Vagina (tissue), 2 donors: ENCODE measurements around the gene USE1. TPM values are rescaled to one million over a fixed set of nuclear protein-coding genes. Genes with fewer than 3 reads are reported as not detected.

Experiments
- DNase-seq, 2 donors: peaks; one replicate each; pipeline ENCODE4 v3.0.0-alpha.2; 2017; ENCODE audit errors: extremely low spot score in 2 of 2
- H3K27ac ChIP-seq: fragments of 200-600 bp; sonication (generic); one replicate; pipeline ENCODE4 v1.5.1; 2019
- H3K27me3 ChIP-seq: fragments of 200-600 bp; sonication (generic); one replicate; pipeline ENCODE4 v1.5.1; 2019
- H3K36me3 ChIP-seq, 2 donors: fragments of 200-600 bp; sonication (generic); one replicate each; pipeline ENCODE4 v1.5.1; 2017 to 2019
- H3K4me1 ChIP-seq: fragments of 200-600 bp; sonication (generic); one replicate; pipeline ENCODE4 v1.5.1; 2019
- H3K4me3 ChIP-seq, 2 donors: fragments of 200-600 bp; sonication (generic); 1 replicate in 1 of 2; 2 replicates in 1 of 2; pipeline ENCODE4 v1.5.1; 2016 to 2019
- H3K9me3 ChIP-seq: fragments of 200-600 bp; sonication (generic); one replicate; pipeline ENCODE4 v1.5.1; 2019
- POLR2A ChIP-seq, 2 donors: fragments of 450-650 bp; IDR thresholded peaks; one replicate each; pipeline ENCODE4 v1.6.1; 2017; ENCODE audit warnings: antibody characterized with exemption in 2 of 2, mild to moderate bottlenecking in 2 of 2, moderate library complexity in 2 of 2
- POLR2AphosphoS5 ChIP-seq, 2 donors: sonication (generic); formaldehyde crosslinking; IDR thresholded peaks; one replicate each; pipeline ENCODE4 v1.9.0; 2017; ENCODE audit warnings: antibody characterized with exemption in 2 of 2, mild to moderate bottlenecking in 2 of 2, low read depth in 1 of 2; ENCODE audit not compliant: insufficient read depth in 1 of 2
- intact Hi-C: fragments of 100-400 bp; cut with DNase I; formaldehyde crosslinking; loops from one replicate; pipeline ENCODE4 v1.15.1; 2023
- total RNA-seq: library from RNA; depleted of rRNA; stranded (reverse); fragments of >200 nt; gene quantifications from one replicate; pipeline ENCODE4 v1.2.3, GENCODE V29; 2016
- TF ChIP-seq, protein P1 (sequence below), 3 experiments: fragments of 450-650 bp in 2 of 3; fragments of 200-600 bp in 1 of 3; sonication (generic) in 1 of 3; IDR thresholded peaks; one replicate each; pipeline ENCODE4 v1.5.1; 2017 to 2019; ENCODE audit warnings: antibody characterized with exemption in 3 of 3, mild to moderate bottlenecking in 2 of 3, moderate library complexity in 2 of 3

Gene USE1
- total RNA-seq, 1 donor from 2014 or later = 30.9 TPM

DNA sequence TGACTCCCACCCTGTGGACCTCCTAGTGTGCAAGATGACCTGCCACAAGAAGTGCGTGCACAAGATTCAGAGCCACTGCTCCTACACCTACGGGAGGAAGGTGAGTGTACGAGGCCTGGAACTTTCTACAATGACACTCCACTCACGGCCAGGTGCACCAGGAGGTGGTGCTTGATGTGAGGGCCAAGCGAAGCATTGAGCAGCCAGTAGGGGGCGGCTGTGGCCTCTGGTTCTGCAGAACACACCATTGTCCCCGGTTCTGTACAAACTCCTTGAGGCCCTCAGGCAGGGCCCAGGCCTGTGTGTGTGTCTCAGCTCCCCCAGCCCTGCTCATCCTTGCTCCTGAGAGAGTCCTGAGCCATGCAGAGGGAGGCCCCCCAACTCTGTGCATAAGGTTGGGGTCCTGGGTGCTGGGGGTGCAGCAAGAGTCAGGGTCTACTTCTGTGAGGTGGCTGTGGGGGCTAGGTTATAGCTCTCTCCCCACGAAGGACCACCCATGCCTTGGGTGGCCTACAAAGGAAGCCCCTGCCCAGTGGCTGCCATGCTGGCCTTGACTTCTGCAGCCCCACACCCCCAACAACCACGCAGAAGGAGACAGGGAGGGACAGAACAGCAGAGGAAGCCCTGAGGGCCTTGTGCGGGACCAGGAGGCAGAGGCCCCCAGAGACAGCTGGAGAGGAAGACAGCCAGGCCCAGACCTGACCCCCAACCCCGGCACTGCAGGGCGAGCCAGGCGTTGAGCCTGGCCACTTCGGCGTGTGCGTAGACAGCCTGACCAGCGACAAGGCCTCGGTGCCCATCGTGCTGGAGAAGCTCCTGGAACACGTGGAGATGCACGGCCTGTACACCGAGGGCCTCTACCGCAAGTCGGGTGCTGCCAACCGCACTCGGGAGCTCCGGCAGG lies 9.7 kb upstream of the USE1 start:
- peaks cover 8 to 50% of the 10 kb centered on the region in 2 donors for H3K36me3 ChIP-seq

DNA sequence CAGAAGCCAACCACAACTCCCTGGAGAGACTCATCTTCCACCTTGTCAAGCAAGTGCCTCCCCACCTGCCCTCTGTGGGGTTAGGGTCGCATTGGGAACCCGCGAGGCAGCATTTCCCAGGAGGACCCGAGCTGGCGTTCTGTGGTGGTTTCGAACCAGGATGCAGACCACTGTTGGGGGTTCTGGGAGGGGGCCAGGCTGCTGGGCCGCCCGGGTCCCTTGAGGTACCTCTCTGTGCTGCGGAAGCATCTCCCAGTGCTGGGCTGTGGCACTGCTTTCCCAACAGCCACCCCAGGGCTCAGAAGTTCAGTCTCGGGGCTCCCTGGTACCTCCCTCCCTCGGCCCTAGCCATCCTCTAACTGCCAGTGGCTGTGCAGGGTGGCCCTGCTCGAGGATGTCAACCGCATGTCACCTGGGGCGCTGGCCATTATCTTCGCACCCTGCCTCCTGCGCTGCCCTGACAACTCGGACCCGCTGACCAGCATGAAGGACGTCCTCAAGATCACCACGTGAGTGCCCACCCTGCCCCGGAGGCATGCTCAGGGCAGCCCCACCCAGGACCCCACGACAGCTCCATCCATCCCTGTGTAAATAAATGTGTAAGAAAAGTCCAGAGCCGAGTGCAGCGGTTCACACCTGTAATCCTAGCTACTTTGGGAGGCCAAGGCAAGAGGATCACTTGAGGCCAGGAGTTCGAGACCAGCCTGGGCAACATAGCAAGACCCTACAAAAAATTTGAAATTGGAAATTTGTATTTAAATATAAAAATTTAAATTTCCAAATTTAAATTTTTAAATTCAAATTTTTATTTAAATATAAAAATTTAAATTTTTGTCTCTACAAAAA lies 8.2 kb upstream of the USE1 start:
- intact Hi-C loops = loop anchor here (5.0 kb wide), 1 partner anchor 70 kb away; no protein-coding TSS in a partner anchor
- H3K36me3 ChIP-seq = peaks cover 4 to 47% of the 10 kb centered on the region in 2 donors

More for the DNA sequence above, 9.7 kb upstream of the USE1 start:
- Histone ChIP-seq H3K9me3 (no peaks in the 10 kb centered on the region), H3K27ac (no peak overlapping the region), H3K4me1 (no peaks in the 10 kb centered on the region), H3K27me3 (no peaks in the 10 kb centered on the region), H3K4me3 (no peak overlapping the region)
- TF ChIP-seq POLR2A (IDR thresholded peaks at IDR 0.05) (no peak), POLR2AphosphoS5 (IDR thresholded peaks at IDR 0.05; ENCODE audit: insufficient read depth in 1 of 2, low read depth in 1 of 2) (no peak)
- TF ChIP-seq, protein P1, sequence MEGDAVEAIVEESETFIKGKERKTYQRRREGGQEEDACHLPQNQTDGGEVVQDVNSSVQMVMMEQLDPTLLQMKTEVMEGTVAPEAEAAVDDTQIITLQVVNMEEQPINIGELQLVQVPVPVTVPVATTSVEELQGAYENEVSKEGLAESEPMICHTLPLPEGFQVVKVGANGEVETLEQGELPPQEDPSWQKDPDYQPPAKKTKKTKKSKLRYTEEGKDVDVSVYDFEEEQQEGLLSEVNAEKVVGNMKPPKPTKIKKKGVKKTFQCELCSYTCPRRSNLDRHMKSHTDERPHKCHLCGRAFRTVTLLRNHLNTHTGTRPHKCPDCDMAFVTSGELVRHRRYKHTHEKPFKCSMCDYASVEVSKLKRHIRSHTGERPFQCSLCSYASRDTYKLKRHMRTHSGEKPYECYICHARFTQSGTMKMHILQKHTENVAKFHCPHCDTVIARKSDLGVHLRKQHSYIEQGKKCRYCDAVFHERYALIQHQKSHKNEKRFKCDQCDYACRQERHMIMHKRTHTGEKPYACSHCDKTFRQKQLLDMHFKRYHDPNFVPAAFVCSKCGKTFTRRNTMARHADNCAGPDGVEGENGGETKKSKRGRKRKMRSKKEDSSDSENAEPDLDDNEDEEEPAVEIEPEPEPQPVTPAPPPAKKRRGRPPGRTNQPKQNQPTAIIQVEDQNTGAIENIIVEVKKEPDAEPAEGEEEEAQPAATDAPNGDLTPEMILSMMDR (IDR thresholded peaks at IDR 0.05) = peak; percentile 17 to 53 (median 23)
- DNase-seq = no peak
- intact Hi-C loops = loop anchor here (5.0 kb wide), 1 partner anchor 72 kb away; no protein-coding TSS in a partner anchor

DNA sequence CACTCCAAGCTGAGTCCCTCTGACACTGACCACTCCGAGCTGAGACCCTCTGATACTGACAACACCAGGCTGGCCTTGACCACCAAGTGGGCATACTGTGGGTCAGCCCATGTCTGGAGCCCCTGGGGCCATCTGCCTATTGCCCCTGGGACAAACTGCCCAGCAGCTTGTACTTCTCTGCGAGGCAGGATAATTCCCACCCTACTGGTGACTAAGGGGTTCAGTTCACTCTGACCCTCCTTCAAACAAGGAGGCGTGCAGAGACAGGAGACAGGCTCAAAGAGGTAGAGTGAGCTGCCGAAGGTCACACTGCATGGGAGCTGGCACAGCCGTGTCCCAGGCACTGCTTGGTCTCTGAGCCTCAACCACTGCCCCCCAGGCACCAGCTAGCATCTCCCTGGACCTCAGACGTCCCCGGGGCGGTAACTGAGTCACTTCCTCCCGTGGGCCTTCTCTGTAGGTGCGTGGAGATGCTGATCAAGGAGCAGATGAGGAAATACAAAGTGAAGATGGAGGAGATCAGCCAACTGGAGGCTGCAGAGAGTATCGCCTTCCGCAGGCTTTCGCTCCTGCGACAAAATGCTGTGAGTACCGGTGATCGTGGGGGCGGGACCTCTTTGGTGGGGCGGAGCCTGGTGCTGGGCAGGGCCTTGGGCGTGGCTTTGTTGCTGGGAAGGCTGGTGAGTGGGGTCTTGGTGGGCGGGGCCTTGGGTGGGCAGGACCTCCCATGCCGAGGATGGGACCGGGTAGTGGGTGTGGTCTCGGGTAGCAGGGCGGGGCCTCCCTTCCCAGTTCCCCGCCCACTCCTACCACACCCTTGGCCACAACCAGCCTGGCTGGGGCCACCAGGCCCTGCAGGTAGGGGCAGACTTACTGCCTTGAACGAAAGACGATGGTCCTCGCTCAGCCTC lies 5.8 kb upstream of the USE1 start:
- intact Hi-C loops = loop anchor here (5.0 kb wide), 1 partner anchor 68 kb away; no protein-coding TSS in a partner anchor
- Histone ChIP-seq H3K4me1 (peaks cover under 1% of the 10 kb centered on the region), H3K27me3 (no peaks in the 10 kb centered on the region), H3K4me3 (no peak overlapping the region), H3K27ac (no peak overlapping the region), H3K36me3 (peaks cover 0 to 37% of the 10 kb centered on the region in 2 donors), H3K9me3 (no peaks in the 10 kb centered on the region)
- DNase-seq = no peak
- TF ChIP-seq POLR2AphosphoS5 (IDR thresholded peaks at IDR 0.05; ENCODE audit: insufficient read depth in 1 of 2, low read depth in 1 of 2) = no peak
- TF ChIP-seq, protein P1 (IDR thresholded peaks at IDR 0.05) = no peak
- TF ChIP-seq POLR2A (IDR thresholded peaks at IDR 0.05) = no peak

More for the DNA sequence above, 8.2 kb upstream of the USE1 start:
- Histone ChIP-seq H3K4me1 (no peaks in the 10 kb centered on the region), H3K27me3 (no peaks in the 10 kb centered on the region), H3K27ac (no peak overlapping the region), H3K4me3 (no peak overlapping the region), H3K9me3 (no peaks in the 10 kb centered on the region)
- TF ChIP-seq POLR2AphosphoS5 (IDR thresholded peaks at IDR 0.05; ENCODE audit: insufficient read depth in 1 of 2, low read depth in 1 of 2) (no peak), POLR2A (IDR thresholded peaks at IDR 0.05) (no peak)
- TF ChIP-seq, protein P1 (IDR thresholded peaks at IDR 0.05) = no peak
- no peak for DNase-seq

DNA sequence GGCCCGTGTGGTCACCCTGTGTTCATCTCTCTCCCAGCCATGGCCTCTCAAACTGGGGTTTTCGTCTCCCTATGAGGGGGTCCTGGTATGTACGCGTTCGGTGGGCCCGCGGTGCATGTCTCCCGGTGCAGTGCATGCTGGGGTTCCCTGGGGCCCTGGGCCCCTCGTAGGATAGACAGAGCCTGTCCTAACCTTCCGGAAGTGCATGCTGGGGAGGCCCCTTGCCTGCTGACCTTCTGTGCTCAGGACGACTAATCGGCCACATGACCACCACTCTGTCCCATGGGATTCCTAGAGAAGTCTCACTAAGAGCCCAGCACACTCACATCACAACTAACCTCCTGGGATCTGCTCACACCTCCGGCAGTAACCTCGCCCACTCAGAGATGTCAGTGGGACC lies 4.9 kb upstream of the USE1 start:
- Histone ChIP-seq H3K4me3 (no peak overlapping the region), H3K36me3 (peaks cover 0 to 37% of the 10 kb centered on the region in 2 donors), H3K4me1 (peaks cover 7% of the 10 kb centered on the region), H3K9me3 (no peaks in the 10 kb centered on the region), H3K27me3 (no peaks in the 10 kb centered on the region), H3K27ac (no peak overlapping the region)
- intact Hi-C loops = no loop called here
- TF ChIP-seq POLR2AphosphoS5 (IDR thresholded peaks at IDR 0.05; ENCODE audit: insufficient read depth in 1 of 2, low read depth in 1 of 2) (no peak), POLR2A (IDR thresholded peaks at IDR 0.05) (no peak)
- TF ChIP-seq, protein P1 (IDR thresholded peaks at IDR 0.05) = no peak
- DNase-seq = no peak
